HG03108 (cell line): ENCODE measurements around the gene ITGB8.

ENCODE experiments used
- ATAC-seq: cut with Tn5 transposase; IDR thresholded peaks from one replicate; pipeline ENCODE4 v1.9.1; 2021; ENCODE audit warnings: moderate library complexity; ENCODE audit not compliant: unreplicated experiment

Gene ITGB8

GRCh38 chr7:20307119-20307518 is 23.6 kb upstream of the ITGB8 start:
- ATAC-seq: peak; percentile 58

- no peak for ATAC-seq
Measured at GRCh38 chr7:20307901-20308300, 22.8 kb upstream of the ITGB8 start.

- ATAC-seq: no peak
Measured at GRCh38 chr7:20310301-20310700, 20.4 kb upstream of the ITGB8 start.

- ATAC-seq: no peak
Measured at GRCh38 chr7:20310963-20311742, 19.5 kb upstream of the ITGB8 start.

- no peak for ATAC-seq
Measured at GRCh38 chr7:20311743-20312042, 19.0 kb upstream of the ITGB8 start.

- ATAC-seq: no peak
Measured at GRCh38 chr7:20312562-20312961, 18.1 kb upstream of the ITGB8 start.

- ATAC-seq: no peak
Measured at GRCh38 chr7:20313626-20314025, 17.1 kb upstream of the ITGB8 start.

- no peak for ATAC-seq
Measured at GRCh38 chr7:20314198-20314597, 16.5 kb upstream of the ITGB8 start.

- no peak for ATAC-seq
Measured at GRCh38 chr7:20316706-20317105, 14.0 kb upstream of the ITGB8 start.

- no peak for ATAC-seq
Measured at GRCh38 chr7:20317413-20317812, 13.3 kb upstream of the ITGB8 start.

GRCh38 chr7:20318933-20319332 is 11.8 kb upstream of the ITGB8 start:
- ATAC-seq: no peak

- no peak for ATAC-seq
Measured at GRCh38 chr7:20320322-20320721, 10.4 kb upstream of the ITGB8 start.

- no peak for ATAC-seq
Measured at GRCh38 chr7:20320786-20321185, 9.9 kb upstream of the ITGB8 start.

- ATAC-seq: no peak
Measured at GRCh38 chr7:20323595-20323994, 7.1 kb upstream of the ITGB8 start.

GRCh38 chr7:20326342-20326741 is 4.4 kb upstream of the ITGB8 start:
- no peak for ATAC-seq

- no peak for ATAC-seq
Measured at GRCh38 chr7:20327055-20327454, 3.6 kb upstream of the ITGB8 start.

- ATAC-seq: no peak
Measured at GRCh38 chr7:20328027-20328426, 2.7 kb upstream of the ITGB8 start.

GRCh38 chr7:20328692-20329091 is 2.0 kb upstream of the ITGB8 start:
- no peak for ATAC-seq

- peak; percentile 45 for ATAC-seq
Measured at GRCh38 chr7:20329389-20330238, 1.1 kb upstream of the ITGB8 start.

GRCh38 chr7:20330928-20331909 is 519 bp downstream of the ITGB8 start:
- peak; percentile 14 for ATAC-seq
